GM12891 (cell line): Measurements from ENCODE around the gene PRPF18.

Experiments
- PAX5 ChIP-seq: IDR thresholded peaks from 2 replicates; pipeline ENCODE4 v1.6.1; 2011; ENCODE audit warnings: low read length, moderate library complexity, mild to moderate bottlenecking; ENCODE audit not compliant: insufficient read depth, severe bottlenecking
- POLR2A ChIP-seq: IDR thresholded peaks from 2 replicates; pipeline ENCODE4 v1.6.1; 2011; ENCODE audit warnings: low read depth, low read length, control low read depth
- POLR2AphosphoS5 ChIP-seq: IDR thresholded peaks from 2 replicates; pipeline ENCODE4 v1.6.1; 2011; ENCODE audit warnings: low read depth, low read length, control low read depth
- POU2F2 ChIP-seq: IDR thresholded peaks from 2 replicates; pipeline ENCODE4 v1.6.1; 2011; ENCODE audit warnings: low read depth, mild to moderate bottlenecking, control low read depth, low read length, moderate library complexity
- SPI1 ChIP-seq: IDR thresholded peaks from 2 replicates; pipeline ENCODE4 v1.6.1; 2011; ENCODE audit warnings: low read depth, low read length, control low read depth
- TAF1 ChIP-seq: IDR thresholded peaks from 2 replicates; pipeline ENCODE4 v1.6.1; 2011; ENCODE audit warnings: low read depth, low read length, control low read depth

DNA sequence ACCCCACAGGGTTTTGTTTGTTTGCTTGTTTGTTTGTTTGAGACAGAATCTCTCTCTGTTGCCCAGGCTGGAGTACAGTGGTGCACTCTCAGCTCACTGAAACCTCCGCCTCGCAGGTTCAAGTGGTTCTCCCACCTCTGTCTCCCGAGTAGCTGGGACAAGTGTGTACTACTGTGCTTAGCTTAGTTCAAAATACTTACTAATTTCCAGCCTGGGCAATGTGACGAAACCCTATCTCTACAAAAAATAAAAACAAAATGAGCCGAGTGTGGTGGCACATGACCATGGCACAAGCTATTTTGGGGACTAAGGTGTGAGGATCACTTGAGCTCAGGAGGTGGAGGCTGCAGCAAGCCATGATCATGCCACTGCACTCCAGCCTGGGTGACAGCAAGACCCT, 15.2 kb upstream of the PRPF18 start:
- TF ChIP-seq POLR2AphosphoS5 (no peak), POLR2A (no peak), TAF1 (no peak), PAX5 (no peak), SPI1 (no peak), POU2F2 (no peak)
